NCI-H446 treated with DMSO at 0.1 percent for 48 hours (cell line): ENCODE measurements around the gene TAF5L.
"Not testable (repeated sequence)": the region's sequence is repeated elsewhere in the genome, so short reads cannot be mapped to it uniquely, and the experiment has no call there.

ENCODE experiments used
- DNase-seq: peaks from one replicate; lab custom pipeline; 2025; lab: John Stamatoyannopoulos, UW

TAF5L gene

DNA sequence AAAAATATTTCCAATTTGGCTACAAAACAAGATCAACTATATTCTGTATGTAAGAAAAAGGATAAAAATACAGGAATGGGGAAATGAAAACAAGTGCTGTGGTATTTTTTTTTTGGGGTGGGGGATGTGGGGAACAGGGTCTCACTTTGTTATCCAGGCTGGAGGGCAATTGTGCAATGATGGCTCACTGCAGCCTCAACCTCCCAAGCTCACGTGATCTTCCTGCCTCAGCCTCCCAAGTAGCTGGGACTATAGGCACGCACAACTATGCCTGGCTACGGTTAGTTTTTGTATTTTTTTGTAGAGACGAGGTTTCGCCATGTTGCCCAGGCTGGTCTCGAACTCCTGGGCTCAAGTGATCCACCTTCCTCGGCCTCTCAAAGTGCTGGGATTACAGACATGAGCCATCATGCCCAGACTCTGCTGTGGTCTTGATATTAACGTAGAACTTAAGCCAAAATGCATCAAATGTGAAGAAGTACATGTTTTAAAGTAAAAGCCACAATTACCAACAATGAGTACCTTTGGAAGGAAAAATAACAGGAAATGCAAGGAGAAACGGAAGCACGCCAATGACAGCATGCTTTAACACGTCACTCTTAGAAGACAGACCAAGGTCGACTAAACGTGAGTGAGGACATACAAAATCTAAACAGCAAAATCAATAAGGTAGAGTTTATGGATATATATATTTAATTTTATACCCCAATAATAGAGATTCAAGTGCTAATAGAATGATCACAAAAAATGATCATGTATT lies 58.6 kb downstream of the TAF5L start:
- DNase-seq: no peak

DNA sequence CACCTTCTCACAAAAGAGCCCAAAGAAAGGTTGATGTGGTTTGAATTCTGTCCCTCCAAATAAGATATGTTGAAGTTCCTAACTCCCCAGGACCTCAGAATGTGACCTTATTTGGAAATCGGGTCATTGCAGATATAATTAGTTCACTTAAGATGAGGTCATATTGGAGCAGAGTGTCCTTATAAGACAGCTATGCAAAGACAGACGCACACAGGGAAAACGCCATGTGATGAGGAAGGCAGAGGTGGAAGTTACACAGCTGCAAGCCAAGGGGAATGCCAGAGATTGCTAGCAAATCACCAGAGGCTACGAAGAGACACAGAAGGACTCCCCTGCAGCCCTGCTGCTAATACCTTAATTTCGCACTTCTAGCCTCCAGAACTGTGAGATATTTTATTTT lies 62.2 kb downstream of the TAF5L start:
- DNase-seq: no peak

DNA sequence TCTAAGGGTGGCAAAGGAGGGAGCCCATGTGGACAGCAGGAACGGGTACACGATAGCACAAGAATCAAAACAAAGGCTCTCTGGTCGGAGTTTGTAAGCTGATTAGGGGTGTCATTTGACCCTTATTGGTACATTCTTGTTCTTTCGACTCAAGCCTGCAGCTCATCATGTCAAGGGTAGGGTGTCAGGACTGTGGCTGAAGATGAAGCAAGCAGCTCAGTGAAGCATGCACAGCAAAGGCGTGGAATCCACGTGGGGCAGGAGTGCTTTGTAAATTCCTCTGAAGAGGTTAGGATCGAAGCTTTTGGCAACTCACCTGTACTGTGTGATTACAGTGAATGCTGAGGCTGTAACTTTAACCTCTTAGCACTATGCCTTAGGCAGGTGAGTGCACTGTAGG lies 62.7 kb downstream of the TAF5L start:
- no peak for DNase-seq

DNA sequence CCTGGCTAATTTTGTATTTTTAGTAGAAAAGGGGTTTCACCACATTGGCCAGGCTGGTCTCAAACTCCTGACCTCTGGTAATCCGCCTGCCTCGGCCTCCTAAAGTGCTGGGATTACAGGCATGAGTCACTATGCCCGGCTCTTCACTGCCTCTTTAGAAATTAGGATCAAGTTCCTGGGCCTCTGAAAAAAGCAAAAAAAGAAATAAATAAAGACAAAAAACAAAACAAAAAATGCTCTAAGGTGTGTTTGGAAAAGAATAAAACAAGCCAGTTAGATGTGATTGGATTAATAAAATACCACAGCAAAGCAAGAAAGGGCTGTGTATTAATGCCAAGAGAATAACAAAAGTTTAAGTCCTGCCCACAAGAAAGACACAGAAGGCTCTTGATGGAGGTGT lies 63.2 kb downstream of the TAF5L start:
- no peak for DNase-seq

DNA sequence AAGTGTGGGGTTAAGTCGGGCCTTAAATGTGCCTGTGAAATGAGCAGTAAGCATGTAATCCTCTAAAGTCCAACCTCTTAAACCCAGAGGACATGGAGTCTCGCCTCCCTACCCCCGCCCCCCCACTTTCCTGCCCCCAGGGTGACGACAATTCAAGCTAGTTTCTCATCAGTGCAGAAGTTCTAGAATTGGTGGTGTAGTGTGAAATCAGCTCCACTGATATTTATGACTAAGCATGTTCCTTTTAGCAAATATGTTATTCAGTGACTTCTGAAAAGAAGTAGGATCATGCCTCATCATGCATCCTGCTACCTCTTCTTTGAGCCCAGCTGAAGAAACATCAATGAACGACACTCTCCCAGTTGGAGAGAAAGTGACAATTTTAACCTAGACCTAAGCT lies 64.8 kb downstream of the TAF5L start:
- no peak for DNase-seq

DNA sequence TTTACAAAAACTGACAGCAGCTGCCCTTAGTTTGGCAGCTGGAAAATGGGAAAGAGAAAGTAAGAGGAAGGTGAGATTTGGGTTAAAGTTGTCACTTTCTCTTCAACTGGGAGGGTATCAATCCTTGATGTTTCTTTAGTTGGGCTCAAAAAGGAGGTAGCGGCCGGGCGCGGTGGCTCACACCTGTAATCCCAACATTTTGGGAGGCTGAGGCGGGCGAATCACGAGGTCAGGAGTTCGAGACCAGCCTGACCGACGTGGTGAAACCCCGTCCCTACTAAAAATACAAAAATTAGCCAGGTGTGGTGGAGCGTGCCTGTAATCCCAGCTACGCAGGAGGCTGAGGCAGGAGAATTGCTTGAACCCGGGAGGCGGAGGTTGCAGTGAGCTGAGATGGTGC lies 65.8 kb downstream of the TAF5L start:
- not testable (repeated sequence) for DNase-seq

DNA sequence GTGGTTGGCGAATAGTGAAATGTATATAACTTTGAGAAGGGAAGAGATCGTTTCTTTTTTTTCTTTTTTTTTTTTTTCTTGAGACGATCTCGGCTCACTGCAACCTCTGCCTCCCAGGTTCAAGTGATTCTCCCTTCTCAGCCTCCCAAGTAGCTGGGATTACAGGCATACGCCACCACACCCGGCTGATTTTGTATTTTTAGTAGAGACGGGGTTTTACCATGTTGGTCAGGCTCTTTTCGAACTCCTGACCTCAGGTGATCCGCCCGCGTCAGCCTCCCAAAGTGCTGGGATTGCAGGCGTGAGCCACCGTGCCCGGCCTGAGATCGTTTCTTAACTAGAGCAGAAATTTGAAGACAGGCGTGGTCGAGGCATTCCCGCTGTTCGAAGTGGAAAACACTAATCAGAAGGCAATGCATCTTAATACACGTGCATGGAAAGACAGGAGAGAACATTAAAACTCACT lies 66.6 kb downstream of the TAF5L start:
- not testable (repeated sequence) for DNase-seq

DNA sequence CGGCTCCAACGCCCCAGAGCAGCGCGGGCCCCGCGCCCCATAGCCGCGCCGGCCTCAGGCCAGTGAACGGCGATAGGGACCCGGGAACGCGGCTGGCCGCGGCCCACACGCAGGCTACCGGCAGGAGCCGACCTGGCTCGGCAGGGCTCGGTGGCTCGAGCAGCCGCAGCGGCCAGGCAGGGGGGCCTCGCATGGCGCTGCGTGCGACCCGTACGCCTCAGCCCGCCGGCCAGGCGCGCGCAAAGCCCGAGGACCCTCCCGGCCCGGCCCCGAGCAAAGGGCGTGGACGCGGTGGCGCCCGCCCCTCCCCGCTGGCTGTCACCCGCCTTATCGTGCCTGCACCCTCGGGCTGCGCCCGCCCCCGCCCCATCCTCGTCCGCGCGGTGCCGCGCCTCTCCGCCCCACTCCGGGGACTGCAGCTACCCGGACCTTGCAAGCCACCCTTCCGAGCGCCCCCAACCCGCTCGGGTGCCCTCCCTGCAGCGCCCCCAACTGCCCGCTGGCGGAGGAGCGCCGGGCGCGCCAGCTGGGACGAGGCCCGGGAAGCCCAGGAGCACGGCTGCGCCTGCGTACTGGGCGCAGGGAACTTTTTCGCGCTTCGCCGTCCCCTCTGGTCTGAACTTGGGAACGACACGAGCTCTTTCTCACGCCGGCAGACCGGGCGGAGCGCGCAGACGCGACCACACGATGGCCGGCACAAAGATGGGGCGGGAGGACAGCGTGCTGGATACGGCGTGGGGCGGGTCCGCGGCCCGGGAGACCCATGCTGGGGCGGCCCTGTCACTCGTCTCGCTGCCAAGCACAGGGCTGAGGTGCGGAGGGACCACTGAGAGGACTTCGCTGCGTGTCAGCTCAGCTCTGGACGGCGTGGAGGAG lies 67.2 kb downstream of the TAF5L start, which contains the start of gene ABCB10:
ABCB10 (minus strand) TSS at position 248 of the 876 bp plus-strand sequence; CDS start at position 193, 55 bp downstream.
- peak; percentile 95 for DNase-seq

DNA sequence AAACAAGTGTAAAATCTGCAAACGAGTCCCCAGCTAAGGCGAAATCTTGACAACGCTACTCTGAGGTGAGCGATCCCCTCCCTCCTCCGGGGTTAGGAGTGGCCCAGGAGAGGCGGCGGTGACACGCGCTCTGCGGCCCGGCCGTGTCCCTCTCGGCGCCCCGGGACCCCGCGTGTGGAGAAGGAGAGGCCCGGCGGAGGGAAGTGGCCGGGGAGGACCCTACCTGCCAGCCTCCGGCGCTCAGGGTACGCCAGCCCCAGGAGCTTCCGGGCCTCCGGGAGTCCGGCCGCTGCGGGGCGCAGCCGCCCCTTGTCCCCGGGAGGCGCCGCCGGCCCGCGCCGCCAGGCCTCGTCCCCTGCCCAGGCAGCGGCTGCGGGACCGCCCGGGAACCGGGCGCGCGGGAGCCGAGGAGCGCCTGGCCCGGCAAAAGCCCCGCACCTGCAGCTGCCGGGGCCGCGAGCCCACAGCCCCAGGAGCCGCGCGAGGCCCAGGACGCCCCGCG lies 68.0 kb downstream of the TAF5L start:
- DNase-seq: no peak

DNA sequence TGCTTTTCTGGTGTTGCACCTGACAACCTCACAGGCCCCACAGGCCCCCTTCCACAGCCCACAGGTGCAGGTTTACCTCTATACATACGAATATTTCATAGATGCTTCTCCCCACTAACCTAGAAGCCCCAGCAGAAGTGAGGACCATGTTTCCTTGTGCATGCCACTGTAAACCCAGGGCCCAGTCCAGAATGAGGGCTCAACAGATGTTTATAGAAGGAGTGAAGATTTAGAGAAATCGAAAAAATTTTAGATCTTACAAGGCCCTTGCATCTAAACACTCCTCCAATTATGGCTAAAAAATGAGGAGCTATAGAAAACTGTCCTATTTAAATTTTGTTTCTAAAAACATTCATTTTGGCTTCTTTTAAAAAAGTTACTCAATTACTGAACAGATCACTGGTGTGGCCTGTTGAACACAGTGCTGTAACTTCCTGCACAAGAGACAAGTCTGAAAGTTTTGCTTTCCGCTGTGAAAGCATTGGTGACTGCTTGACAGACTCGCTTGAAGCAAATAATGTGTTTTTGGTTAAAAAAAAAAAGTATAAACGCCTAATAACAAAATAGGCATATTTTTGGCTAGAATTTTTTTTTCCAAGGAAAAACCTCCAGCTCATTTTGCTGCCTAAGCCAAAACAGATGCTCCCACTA lies 68.6 kb downstream of the TAF5L start:
- DNase-seq: no peak

DNA sequence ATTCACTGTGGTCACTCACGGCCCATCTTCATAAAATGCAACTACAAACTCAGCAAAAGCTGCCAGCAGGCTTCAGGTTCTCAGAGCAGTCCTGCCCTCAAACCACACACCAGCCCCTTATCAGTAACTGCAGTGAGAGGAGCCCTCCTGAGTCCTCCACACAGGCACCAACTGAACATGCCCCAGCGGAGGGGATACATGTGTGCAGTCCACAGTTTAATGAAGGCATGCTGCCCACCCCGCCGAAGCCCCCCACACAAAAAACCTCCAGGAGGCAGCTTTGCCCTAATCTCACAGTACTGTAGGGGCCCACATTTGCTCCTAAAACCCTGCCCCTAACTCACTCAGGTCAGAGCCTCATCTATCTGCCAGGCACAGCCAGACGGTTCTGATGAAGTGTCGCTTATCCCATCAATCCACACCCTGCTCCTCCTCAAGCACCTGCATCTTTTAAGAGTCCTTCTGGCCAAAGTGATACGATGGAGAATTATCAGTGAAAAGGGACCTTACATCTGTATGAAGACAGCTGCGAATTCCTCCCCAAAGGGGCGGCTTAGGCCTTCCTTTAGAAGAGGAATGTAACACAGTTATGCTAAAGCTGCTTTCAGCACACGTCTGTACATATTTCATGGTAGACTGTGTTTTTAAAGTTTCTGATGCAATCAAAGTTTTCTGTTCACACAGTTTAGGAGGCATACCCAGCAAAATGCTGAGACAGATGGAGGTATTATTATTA lies 70.9 kb downstream of the TAF5L start:
- no peak for DNase-seq

DNA sequence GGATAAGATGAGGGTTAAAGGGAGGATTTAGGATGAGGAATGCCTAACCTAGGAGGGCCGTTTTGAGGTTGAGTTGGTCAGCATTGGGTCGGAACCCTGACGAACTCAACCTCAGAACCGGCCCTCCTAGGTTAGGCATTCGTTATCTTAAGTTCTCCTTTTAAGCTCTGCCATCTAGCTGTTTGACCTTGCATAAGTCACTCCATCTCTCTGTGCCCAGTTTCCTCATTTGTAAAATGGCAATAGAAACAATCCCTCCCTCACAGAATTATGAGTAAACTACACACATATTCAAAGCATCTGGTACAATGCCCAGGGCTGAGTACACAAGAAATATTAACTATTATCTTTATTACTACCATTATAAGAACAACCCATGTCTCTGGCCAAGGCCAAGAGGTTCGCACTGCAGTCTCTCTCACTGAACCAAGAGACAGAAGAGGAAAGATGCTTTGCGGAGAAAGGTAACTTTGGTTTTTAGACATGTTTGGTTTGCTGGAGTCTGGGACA lies 72.2 kb downstream of the TAF5L start:
- no peak for DNase-seq

DNA sequence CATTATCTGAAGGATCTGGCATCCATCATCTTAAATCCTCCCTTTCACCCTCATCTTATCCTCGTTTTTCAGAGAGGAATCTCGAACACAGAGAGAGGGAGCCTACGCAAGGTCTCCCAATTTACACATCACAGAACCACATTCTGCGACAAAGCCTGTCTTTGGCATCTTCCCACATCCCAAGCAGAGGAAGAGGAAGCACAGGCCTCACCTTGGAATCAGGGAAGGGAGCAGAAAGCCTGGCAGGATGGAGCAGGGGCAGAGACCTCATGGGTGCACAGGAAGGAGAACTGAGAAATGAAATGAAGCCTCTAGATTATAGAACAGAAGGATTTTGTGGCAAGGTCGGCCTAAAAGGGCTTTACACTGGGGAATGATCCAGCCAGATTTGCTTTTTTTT lies 73.2 kb downstream of the TAF5L start:
- no peak for DNase-seq

DNA sequence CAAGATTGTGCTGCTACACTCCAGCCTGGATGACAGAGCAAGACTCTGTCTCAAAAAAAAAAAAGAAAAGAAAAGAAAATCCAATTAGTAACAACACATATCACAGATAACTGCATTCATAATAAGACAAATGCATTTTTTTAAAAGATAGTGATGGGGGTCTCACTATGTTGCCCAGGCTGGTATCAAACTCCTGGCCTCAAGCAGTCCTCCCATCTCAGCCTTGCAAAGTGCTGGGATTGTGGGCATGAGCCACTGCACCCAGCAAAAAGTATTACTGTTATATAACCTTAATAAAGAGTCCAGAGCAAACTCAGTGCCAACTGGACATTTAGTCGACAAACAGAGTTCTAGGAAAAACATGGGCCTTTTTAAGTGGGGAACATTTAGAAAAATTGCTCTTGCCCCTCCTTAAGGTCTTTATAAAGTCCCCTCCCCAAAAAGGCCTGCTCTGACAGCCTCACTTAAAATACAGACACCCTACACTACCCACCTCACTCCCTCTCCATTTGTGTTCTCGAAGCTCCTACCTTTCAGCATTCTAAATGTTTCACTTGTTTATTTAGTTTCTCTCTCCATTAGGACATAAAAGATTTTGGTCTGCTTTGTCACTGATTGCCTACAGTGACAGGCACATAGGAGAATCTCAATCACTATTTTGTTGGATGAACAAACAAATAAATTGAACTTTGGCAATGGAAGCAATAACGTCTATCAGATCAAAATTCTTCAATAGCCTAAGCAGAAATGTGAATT lies 74.9 kb downstream of the TAF5L start:
- no peak for DNase-seq

DNA sequence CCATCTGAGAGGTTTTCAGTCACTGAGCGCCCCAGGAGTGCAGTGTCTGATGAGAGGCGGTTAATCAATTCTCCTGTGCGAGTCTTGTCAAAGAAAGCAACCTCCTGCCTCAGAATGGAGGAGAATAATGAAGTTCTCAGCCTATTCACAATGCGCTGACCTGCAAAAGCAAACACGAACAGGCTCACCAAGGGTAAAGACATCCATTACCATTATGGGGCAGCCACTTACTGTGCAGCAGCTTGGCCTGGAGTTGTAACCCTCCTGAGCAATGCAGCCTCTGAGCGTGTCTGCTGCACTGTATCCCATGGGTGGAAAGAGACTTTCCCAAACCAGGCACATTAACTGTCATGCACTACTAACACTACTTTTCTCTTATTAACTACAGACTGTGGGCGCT lies 78.4 kb downstream of the TAF5L start:
- DNase-seq: no peak

DNA sequence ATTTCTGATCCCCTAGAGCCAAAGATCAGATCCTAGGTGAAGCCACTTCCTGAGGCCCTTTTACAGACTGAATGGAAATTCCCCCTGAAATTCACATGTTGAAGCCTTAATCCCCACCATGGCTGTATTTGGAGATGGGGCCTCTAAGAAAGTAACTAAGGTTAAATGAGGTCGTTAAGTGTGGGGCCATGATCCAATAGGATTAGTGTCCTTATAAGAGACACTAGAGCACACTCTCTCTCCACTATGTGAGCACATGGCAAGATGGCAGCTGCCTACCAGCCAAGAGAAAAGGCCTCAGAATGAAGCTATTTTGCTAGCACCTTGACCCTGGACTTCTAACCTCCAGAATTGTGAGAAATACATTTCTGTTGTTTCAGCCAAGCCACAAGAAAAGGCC lies 81.3 kb downstream of the TAF5L start:
- no peak for DNase-seq
